Activated B cell treated with CpG ODN at 0.5 μM for 24 hours (primary cell): ENCODE results near the gene KRT5. TPM values are rescaled to one million over a fixed set of nuclear protein-coding genes. Genes with fewer than 3 reads are reported as not detected.

ENCODE experiments used
- ATAC-seq: fragments of 200-7000 bp; cut with Tn5 transposase; one replicate; pipeline ENCODE4 v1.10.0; 2021; ENCODE audit warnings: low read depth, mild to moderate bottlenecking, moderate library complexity
- CTCF ChIA-PET: fragments of 350-600 bp; sonication (Branson Sonifier 250); formaldehyde crosslinking; loops from one replicate; lab custom pipeline; 2021; ENCODE audit warnings: antibody characterized with exemption; lab: Charles Lee
- POLR2A ChIA-PET: fragments of 350-600 bp; sonication (Branson Sonifier 250); formaldehyde crosslinking; loops from one replicate; lab custom pipeline; 2021; ENCODE audit warnings: antibody characterized with exemption; lab: Charles Lee
- DNase-seq: peaks from one replicate; pipeline ENCODE4 v3.0.0; 2022
- H3K27ac Mint-ChIP-seq: one replicate; pipeline ENCODE4 v1.8.0; 2020; ENCODE audit warnings: mixed read lengths
- H3K27me3 Mint-ChIP-seq: one replicate; pipeline ENCODE4 v1.8.0; 2021; ENCODE audit warnings: mixed read lengths
- H3K36me3 Mint-ChIP-seq: one replicate; pipeline ENCODE4 v1.8.0; 2021; ENCODE audit warnings: low read depth, mixed read lengths
- H3K4me1 Mint-ChIP-seq: one replicate; pipeline ENCODE4 v1.8.0; 2021; ENCODE audit warnings: mixed read lengths
- H3K4me3 Mint-ChIP-seq: one replicate; pipeline ENCODE4 v1.8.0; 2020; ENCODE audit warnings: mild to moderate bottlenecking, mixed read lengths
- H3K9me3 Mint-ChIP-seq: one replicate; pipeline ENCODE4 v1.8.0; 2020; ENCODE audit warnings: mixed read lengths
- intact Hi-C: fragments of 100-400 bp; cut with micrococcal nuclease; formaldehyde crosslinking; loops from one replicate; pipeline ENCODE4 v1.15.1; 2024
- total RNA-seq: library from RNA; stranded (reverse); gene quantifications from 2 replicates; pipeline ENCODE4 v1.2.3, GENCODE V29; 2022
- TF ChIP-seq, protein P1 (sequence below): fragments of 200-600 bp; IDR thresholded peaks from one replicate; pipeline ENCODE4 v1.8.0; 2022; ENCODE audit warnings: antibody characterized with exemption, mild to moderate bottlenecking

Gene KRT5
- total RNA-seq, 1 donor from 2014 or later, result not detected

GRCh38 chr12:52519387-52519703 is 849 bp downstream of the KRT5 start:
- ChIA-PET POLR2A (no interaction called here), CTCF (no interaction called here)
- DNase-seq (no peak), ATAC-seq (no peak)
- intact Hi-C loops, result no loop called here
- no peak overlapping the region for H3K4me3 Mint-ChIP-seq
- H3K4me1 Mint-ChIP-seq, result no peaks in the 10 kb centered on the region
- TF ChIP-seq, protein P1, sequence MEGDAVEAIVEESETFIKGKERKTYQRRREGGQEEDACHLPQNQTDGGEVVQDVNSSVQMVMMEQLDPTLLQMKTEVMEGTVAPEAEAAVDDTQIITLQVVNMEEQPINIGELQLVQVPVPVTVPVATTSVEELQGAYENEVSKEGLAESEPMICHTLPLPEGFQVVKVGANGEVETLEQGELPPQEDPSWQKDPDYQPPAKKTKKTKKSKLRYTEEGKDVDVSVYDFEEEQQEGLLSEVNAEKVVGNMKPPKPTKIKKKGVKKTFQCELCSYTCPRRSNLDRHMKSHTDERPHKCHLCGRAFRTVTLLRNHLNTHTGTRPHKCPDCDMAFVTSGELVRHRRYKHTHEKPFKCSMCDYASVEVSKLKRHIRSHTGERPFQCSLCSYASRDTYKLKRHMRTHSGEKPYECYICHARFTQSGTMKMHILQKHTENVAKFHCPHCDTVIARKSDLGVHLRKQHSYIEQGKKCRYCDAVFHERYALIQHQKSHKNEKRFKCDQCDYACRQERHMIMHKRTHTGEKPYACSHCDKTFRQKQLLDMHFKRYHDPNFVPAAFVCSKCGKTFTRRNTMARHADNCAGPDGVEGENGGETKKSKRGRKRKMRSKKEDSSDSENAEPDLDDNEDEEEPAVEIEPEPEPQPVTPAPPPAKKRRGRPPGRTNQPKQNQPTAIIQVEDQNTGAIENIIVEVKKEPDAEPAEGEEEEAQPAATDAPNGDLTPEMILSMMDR, result no peak
- H3K27me3 Mint-ChIP-seq, result no peaks in the 10 kb centered on the region
- H3K27ac Mint-ChIP-seq, result no peak overlapping the region
- no peaks in the 10 kb centered on the region for H3K36me3 Mint-ChIP-seq
- no peaks in the 10 kb centered on the region for H3K9me3 Mint-ChIP-seq

GRCh38 chr12:52518574-52519386 is 1.4 kb downstream of the KRT5 start:
- intact Hi-C loops, result no loop called here
- no peak for DNase-seq
- Mint-ChIP-seq H3K4me3 (no peak overlapping the region), H3K9me3 (no peaks in the 10 kb centered on the region), H3K27ac (no peak overlapping the region), H3K36me3 (no peaks in the 10 kb centered on the region), H3K27me3 (no peaks in the 10 kb centered on the region), H3K4me1 (no peaks in the 10 kb centered on the region)
- ChIA-PET POLR2A (no interaction called here), CTCF (no interaction called here)
- ATAC-seq, result no peak
- TF ChIP-seq, protein P1, result no peak

DNA sequence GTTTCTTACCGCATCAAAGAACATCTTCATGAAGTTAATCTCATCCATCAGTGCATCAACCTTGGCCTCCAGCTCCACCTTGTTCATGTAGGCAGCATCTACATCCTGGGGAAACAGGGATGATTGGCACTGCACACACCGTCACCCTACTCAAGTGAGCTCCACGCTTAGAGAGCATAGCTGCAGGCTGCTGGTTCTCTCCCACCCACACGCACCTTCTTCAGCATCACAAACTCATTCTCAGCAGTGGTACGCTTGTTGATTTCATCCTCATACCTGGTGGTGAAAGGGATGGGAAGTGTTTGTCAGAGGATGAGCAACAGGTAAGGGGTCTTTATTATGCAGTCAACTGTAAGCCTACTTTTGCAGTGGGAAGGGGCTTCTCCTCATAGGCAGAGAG is 2.3 kb downstream of the KRT5 start:
- no peaks in the 10 kb centered on the region for H3K9me3 Mint-ChIP-seq
- no peaks in the 10 kb centered on the region for H3K27me3 Mint-ChIP-seq
- no peaks in the 10 kb centered on the region for H3K36me3 Mint-ChIP-seq
- TF ChIP-seq, protein P1, result no peak
- ChIA-PET CTCF (no interaction called here), POLR2A (no interaction called here)
- ATAC-seq (no peak), DNase-seq (no peak)
- no peak overlapping the region for H3K27ac Mint-ChIP-seq
- intact Hi-C loops, result no loop called here
- H3K4me3 Mint-ChIP-seq, result no peak overlapping the region
- no peaks in the 10 kb centered on the region for H3K4me1 Mint-ChIP-seq

DNA sequence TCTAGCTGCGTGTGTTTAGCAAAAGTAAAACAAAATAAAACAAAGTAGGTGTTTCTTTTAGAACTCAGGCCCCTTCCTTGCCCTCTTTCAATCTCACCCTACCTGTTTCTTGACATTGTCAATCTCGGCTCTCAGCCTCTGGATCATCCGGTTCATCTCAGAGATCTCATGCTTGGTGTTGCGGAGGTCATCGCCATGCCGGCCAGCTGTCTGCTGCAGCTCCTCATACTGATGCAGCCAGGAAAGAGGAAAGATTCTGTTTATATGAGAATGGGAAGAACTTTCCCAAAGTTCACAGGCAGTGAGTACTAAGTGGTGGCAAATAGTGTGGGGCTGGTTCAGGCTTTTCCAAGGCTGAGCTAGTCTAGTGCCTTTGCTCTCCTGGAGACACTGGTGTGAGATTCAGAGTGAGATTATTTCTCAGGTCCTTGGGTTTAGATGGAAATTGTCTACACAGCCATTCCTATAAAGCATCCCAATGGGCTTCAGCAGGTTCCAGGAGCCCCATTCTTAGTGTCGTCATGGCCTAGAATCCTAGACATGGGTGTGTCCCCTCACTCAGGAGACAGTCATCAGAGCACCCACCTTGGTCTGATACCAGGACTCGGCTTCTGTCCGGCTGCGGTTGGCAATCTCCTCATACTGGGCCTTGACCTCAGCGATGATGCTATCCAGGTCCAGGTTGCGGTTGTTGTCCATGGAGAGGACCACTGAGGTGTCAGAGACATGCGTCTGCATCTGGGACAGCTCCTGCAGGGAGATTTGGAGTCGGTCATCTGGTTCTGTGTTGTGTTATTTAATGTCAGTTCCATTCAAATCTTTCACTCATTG is 3.0 kb downstream of the KRT5 start:
- Mint-ChIP-seq H3K4me1 (no peaks in the 10 kb centered on the region), H3K36me3 (no peaks in the 10 kb centered on the region), H3K9me3 (no peaks in the 10 kb centered on the region), H3K27ac (no peak overlapping the region), H3K4me3 (no peak overlapping the region), H3K27me3 (no peaks in the 10 kb centered on the region)
- ATAC-seq (no peak), DNase-seq (no peak)
- ChIA-PET POLR2A (no interaction called here), CTCF (no interaction called here)
- intact Hi-C loops, result no loop called here
- TF ChIP-seq, protein P1, result no peak
